Loucy (cell line): ENCODE results near the gene C1orf52.

Experiments
- H2AFZ ChIP-seq: fragments of 200-600 bp; sonication (generic); 2 replicates; pipeline ENCODE4 v1.6.0; 2016; ENCODE audit warnings: antibody characterized with exemption, mild to moderate bottlenecking, low read length, moderate library complexity
- H3F3A ChIP-seq: fragments of 200-600 bp; 2 replicates; pipeline ENCODE4 v1.6.0; 2016; ENCODE audit warnings: antibody characterized with exemption, low read depth, mild to moderate bottlenecking
- H3K27me3 ChIP-seq: fragments of 200-600 bp; sonication (generic); 2 replicates; pipeline ENCODE4 v1.6.1; 2014; ENCODE audit warnings: low read length, mild to moderate bottlenecking; ENCODE audit not compliant: insufficient read depth, poor library complexity, severe bottlenecking
- H3K36me3 ChIP-seq: fragments of 200-600 bp; sonication (generic); 2 replicates; pipeline ENCODE4 v1.6.1; 2016; ENCODE audit warnings: low read length; ENCODE audit not compliant: insufficient read depth
- H3K4me1 ChIP-seq: fragments of 200-600 bp; sonication (generic); 2 replicates; pipeline ENCODE4 v1.5.1; 2014; ENCODE audit warnings: low read length, mild to moderate bottlenecking; ENCODE audit not compliant: insufficient read depth, poor library complexity, severe bottlenecking
- H3K4me2 ChIP-seq: fragments of 200-600 bp; sonication (generic); 2 replicates; pipeline ENCODE4 v1.6.0; 2014; ENCODE audit warnings: antibody characterized with exemption, low read length, low read depth, mild to moderate bottlenecking; ENCODE audit not compliant: poor library complexity, severe bottlenecking
- H3K4me3 ChIP-seq: fragments of 200-600 bp; sonication (generic); 2 replicates; pipeline ENCODE4 v1.5.1; 2014; ENCODE audit warnings: low read length, mild to moderate bottlenecking, mixed read lengths; ENCODE audit not compliant: poor library complexity, severe bottlenecking
- H3K79me2 ChIP-seq: fragments of 200-600 bp; sonication (generic); 2 replicates; pipeline ENCODE4 v1.6.1; 2014; ENCODE audit warnings: low read length; ENCODE audit not compliant: insufficient read depth
- H3K9ac ChIP-seq: fragments of 200-600 bp; sonication (generic); 2 replicates; pipeline ENCODE4 v1.6.0; 2014; ENCODE audit warnings: mild to moderate bottlenecking, low read depth, low read length, moderate library complexity; ENCODE audit not compliant: poor library complexity, severe bottlenecking
- H3K9me2 ChIP-seq: fragments of 200-600 bp; sonication (generic); replicated peaks from 2 replicates; pipeline ENCODE4 v1.6.1; 2016; ENCODE audit warnings: low read depth, low read length, mixed read lengths
- H3K9me3 ChIP-seq: fragments of 200-600 bp; sonication (generic); 2 replicates; pipeline ENCODE4 v1.6.1; 2014; ENCODE audit warnings: mild to moderate bottlenecking, antibody characterized with exemption, low read length, low read depth; ENCODE audit not compliant: insufficient read depth
- H4K20me1 ChIP-seq: fragments of 200-600 bp; sonication (generic); 2 replicates; pipeline ENCODE4 v1.6.0; 2014; ENCODE audit warnings: antibody characterized with exemption, low read length, mild to moderate bottlenecking; ENCODE audit not compliant: insufficient read depth, poor library complexity, severe bottlenecking
- EZH2phosphoT487 ChIP-seq: fragments of 200-600 bp; IDR thresholded peaks from 2 replicates; pipeline ENCODE4 v1.6.1; 2018; ENCODE audit warnings: antibody characterized with exemption, mild to moderate bottlenecking, moderate library complexity, borderline replicate concordance
- TF ChIP-seq, protein P1 (sequence below): fragments of 200-600 bp; sonication (generic); conservative IDR thresholded peaks from 2 replicates; pipeline ENCODE4 v1.5.1; 2014; ENCODE audit warnings: mild to moderate bottlenecking, antibody characterized with exemption, low read length

Gene C1orf52

DNA sequence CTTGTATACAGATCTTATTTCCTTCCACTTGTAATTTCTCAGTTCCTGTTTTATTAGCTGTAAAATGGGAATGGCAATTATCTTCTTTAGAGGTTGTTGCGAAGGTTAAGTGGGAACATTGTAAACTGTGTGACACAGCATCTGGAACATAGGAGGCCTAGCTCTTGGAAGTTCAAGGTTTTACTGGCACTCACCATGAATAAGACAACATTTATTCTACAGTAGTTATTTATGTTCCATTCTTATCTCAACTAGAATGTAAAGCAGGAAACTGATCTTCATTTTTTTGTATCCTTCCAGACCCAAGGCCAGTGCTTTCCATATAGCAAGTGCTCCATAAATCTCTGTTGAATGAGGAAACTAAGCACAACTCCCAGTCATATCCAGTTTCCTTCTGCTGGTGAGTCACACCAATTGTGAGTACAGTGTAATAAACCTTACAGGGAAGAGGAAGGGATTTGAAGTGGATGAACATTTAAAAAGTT lies 15.5 kb upstream of the C1orf52 start:
- Histone ChIP-seq H3K79me2 (peaks cover 58% of the 10 kb centered on the region), H3K9ac (peak overlapping the region; percentile 85), H3K9me2 (no peaks in the 10 kb centered on the region), H3K4me2 (peak overlapping the region; percentile 82), H4K20me1 (peaks cover 47% of the 10 kb centered on the region), H2AFZ (no peak overlapping the region), H3K4me1 (peaks cover 42% of the 10 kb centered on the region), H3F3A (no peaks in the 10 kb centered on the region), H3K36me3 (peaks cover 8% of the 10 kb centered on the region; the same call in 1 of the 2 replicates), H3K27me3 (no peaks in the 10 kb centered on the region), H3K9me3 (no peaks in the 10 kb centered on the region), H3K4me3 (peak overlapping the region; percentile 90)
- TF ChIP-seq, protein P1, sequence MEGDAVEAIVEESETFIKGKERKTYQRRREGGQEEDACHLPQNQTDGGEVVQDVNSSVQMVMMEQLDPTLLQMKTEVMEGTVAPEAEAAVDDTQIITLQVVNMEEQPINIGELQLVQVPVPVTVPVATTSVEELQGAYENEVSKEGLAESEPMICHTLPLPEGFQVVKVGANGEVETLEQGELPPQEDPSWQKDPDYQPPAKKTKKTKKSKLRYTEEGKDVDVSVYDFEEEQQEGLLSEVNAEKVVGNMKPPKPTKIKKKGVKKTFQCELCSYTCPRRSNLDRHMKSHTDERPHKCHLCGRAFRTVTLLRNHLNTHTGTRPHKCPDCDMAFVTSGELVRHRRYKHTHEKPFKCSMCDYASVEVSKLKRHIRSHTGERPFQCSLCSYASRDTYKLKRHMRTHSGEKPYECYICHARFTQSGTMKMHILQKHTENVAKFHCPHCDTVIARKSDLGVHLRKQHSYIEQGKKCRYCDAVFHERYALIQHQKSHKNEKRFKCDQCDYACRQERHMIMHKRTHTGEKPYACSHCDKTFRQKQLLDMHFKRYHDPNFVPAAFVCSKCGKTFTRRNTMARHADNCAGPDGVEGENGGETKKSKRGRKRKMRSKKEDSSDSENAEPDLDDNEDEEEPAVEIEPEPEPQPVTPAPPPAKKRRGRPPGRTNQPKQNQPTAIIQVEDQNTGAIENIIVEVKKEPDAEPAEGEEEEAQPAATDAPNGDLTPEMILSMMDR: no peak
- TF ChIP-seq EZH2phosphoT487: no peak

DNA sequence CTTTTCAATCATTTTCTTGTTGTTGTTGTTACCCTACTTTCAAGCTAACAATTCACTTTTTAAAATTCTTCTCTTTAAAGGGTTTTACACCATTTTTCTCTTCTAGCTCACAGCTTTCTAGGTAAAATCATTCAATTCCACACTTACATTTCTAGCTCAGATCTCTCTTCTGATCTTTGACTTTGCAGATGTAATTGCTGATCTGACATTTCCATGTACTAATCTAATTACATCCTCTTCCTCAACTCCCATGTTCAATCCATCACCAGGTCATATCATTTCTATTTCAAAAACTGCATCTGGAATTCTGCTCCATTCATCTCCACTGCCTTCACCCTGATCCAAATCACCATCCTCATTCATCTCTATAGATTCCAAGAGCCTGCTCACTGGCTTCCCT lies 13.9 kb upstream of the C1orf52 start:
- peak overlapping the region; percentile 90 for H3K4me3 ChIP-seq

DNA sequence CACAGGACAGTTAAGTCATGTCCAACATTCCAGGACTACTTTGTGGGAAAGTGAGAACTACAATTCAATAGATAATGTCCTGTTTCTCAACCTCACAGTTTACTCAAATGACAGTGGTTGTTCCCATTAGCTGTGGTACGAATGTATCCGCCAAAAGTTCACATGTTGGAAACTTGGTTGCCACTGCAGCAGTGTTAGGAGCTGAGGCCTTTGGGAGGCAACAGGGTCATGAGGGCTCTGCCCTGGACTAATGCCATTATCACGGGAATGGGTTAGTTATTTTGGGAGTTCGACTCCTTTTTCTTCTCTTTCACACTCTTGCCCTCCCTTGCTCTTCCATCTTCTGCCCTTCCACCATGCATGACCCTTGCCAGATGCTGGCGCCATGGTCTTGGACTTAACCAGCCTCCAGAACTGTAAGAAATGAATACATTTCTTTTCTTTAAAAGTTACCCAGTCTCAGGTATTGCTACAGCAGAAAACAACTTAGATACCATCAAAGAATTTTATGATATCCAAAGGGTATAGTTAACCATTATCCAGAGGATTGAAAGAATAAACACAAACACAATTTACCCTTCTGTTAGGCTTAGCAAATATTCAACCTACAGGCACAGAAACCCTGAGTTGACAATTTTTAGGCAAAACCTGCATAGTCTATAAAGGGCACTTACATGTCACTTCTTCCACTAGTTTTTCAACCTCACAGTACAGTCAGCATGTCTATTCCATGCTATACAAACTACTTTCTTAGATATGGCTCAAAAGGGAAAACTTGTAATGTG lies 9.5 kb upstream of the C1orf52 start:
- Histone ChIP-seq H3K36me3 (peaks cover 45% of the 10 kb centered on the region), H3K4me1 (peaks cover 30% of the 10 kb centered on the region), H2AFZ (no peak overlapping the region), H3K9me3 (no peaks in the 10 kb centered on the region), H3K9me2 (no peaks in the 10 kb centered on the region), H3K27me3 (no peaks in the 10 kb centered on the region), H3F3A (no peaks in the 10 kb centered on the region), H4K20me1 (peaks cover 27% of the 10 kb centered on the region), H3K79me2 (peaks cover 51% of the 10 kb centered on the region), H3K9ac (no peak overlapping the region), H3K4me3 (peak overlapping the region; percentile 26), H3K4me2 (peak overlapping the region; percentile 82)
- TF ChIP-seq, protein P1: no peak
- no peak for TF ChIP-seq EZH2phosphoT487

More for the DNA sequence above, 13.9 kb upstream of the C1orf52 start:
- Histone ChIP-seq H2AFZ (no peak overlapping the region), H3K9ac (peak overlapping the region; percentile 85), H3K9me2 (no peaks in the 10 kb centered on the region), H3K4me1 (peaks cover 49% of the 10 kb centered on the region), H3K9me3 (no peaks in the 10 kb centered on the region), H3K36me3 (peaks cover 22% of the 10 kb centered on the region; the same call in 1 of the 2 replicates), H3K4me2 (peak overlapping the region; percentile 82), H3F3A (no peaks in the 10 kb centered on the region), H3K79me2 (peaks cover 73% of the 10 kb centered on the region), H4K20me1 (peaks cover 47% of the 10 kb centered on the region), H3K27me3 (no peaks in the 10 kb centered on the region)
- no peak for TF ChIP-seq EZH2phosphoT487
- TF ChIP-seq, protein P1: no peak
